GM06990 (cell line): ENCODE data around the gene RBM33.

Source experiments
- DNase-seq: peaks from one replicate; pipeline ENCODE4 v3.0.0-alpha.2; 2011; ENCODE audit not compliant: insufficient read length; ENCODE audit errors: extremely low read depth
- H3K27me3 ChIP-seq: replicated peaks from 2 replicates; pipeline ENCODE4 v1.6.0; 2011; ENCODE audit warnings: low read length; ENCODE audit not compliant: control insufficient read depth, insufficient read depth
- H3K36me3 ChIP-seq: 2 replicates; pipeline ENCODE4 v1.5.1; 2011; ENCODE audit warnings: low read length; ENCODE audit not compliant: control insufficient read depth, insufficient read depth
- H3K4me3 ChIP-seq: replicated peaks from 2 replicates; pipeline ENCODE4 v1.5.1; 2011; ENCODE audit warnings: low read depth, mild to moderate bottlenecking, control low read depth, low read length
- TF ChIP-seq, protein P1 (sequence below): IDR thresholded peaks from 2 replicates; pipeline ENCODE4 v1.5.1; 2011; ENCODE audit warnings: low read length, control low read depth, mild to moderate bottlenecking, inconsistent platforms; ENCODE audit not compliant: insufficient read depth, poor library complexity, severe bottlenecking

RBM33 gene

GRCh38 chr7:155643804-155644177 is 670 bp upstream of the RBM33 start:
- Histone ChIP-seq H3K4me3 (peak overlapping the region; percentile 98), H3K27me3 (no peaks in the 10 kb centered on the region), H3K36me3 (peaks cover 2% of the 10 kb centered on the region; the same call in 1 of the 2 replicates)
- no peak for DNase-seq
- TF ChIP-seq, protein P1, sequence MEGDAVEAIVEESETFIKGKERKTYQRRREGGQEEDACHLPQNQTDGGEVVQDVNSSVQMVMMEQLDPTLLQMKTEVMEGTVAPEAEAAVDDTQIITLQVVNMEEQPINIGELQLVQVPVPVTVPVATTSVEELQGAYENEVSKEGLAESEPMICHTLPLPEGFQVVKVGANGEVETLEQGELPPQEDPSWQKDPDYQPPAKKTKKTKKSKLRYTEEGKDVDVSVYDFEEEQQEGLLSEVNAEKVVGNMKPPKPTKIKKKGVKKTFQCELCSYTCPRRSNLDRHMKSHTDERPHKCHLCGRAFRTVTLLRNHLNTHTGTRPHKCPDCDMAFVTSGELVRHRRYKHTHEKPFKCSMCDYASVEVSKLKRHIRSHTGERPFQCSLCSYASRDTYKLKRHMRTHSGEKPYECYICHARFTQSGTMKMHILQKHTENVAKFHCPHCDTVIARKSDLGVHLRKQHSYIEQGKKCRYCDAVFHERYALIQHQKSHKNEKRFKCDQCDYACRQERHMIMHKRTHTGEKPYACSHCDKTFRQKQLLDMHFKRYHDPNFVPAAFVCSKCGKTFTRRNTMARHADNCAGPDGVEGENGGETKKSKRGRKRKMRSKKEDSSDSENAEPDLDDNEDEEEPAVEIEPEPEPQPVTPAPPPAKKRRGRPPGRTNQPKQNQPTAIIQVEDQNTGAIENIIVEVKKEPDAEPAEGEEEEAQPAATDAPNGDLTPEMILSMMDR, result no peak

DNA sequence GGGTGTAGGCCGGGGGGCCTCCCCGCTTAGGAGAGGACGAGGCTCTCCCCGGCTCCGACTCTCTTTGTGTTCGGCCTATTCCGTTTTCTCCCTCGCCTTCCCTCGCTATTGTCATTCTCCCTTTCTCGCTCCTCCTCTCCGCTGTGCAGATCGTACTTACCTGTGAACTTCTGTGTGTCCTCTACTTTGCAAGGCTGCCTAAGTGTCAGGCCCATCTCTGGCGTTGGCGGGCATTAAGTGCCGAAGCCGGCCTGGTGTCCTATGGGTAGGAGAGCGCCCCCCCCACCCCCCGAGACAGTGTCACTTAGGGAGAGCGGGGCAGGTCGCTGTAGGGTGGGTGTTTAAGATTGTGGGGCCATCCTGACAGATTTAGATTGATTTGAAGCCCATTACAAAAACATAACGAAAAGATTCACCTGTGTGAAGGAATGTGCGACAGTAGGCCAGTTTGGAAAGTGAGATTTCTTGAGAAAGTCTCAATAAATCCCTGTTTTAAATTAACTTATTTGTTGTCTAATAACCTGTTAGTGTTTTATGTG is 579 bp downstream of the RBM33 start:
- no peaks in the 10 kb centered on the region for H3K27me3 ChIP-seq
- TF ChIP-seq, protein P1, result peak; percentile 4
- peak overlapping the region; percentile 98 for H3K4me3 ChIP-seq
- peaks cover 2% of the 10 kb centered on the region; the same call in 1 of the 2 replicates for H3K36me3 ChIP-seq
- DNase-seq, result no peak

GRCh38 chr7:155645662-155646061 is 1.2 kb downstream of the RBM33 start:
- DNase-seq, result no peak
- Histone ChIP-seq H3K36me3 (peaks cover 2% of the 10 kb centered on the region; the same call in 1 of the 2 replicates), H3K4me3 (peak overlapping the region; percentile 98), H3K27me3 (no peaks in the 10 kb centered on the region)
- TF ChIP-seq, protein P1, result no peak

DNA sequence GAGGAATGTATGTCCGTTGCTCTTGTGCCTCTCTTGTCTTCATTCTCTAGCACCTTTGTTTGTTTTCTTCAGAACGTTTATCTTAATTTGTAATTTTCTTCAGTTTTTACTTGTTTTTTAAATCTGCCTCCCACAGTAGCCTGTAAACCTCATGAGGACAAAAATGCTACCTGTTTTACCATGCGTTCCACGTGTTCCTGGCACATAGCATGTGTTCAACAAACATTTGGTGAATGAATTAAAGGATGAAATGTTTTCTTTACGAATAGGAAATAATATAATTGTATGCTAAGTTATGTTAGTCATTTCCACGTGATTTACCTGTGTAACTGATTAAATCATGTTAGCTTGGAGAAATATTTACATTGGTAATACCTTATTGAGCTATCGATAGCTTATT is 2.2 kb downstream of the RBM33 start:
- Histone ChIP-seq H3K36me3 (peaks cover 2% of the 10 kb centered on the region; the same call in 1 of the 2 replicates), H3K4me3 (peak overlapping the region; percentile 98), H3K27me3 (no peaks in the 10 kb centered on the region)
- TF ChIP-seq, protein P1, result no peak
- DNase-seq, result no peak

GRCh38 chr7:155647302-155647701 is 2.8 kb downstream of the RBM33 start:
- no peaks in the 10 kb centered on the region; the same call in 1 of the 2 replicates for H3K36me3 ChIP-seq
- TF ChIP-seq, protein P1, result no peak
- DNase-seq, result no peak
- no peaks in the 10 kb centered on the region for H3K27me3 ChIP-seq
- no peak overlapping the region for H3K4me3 ChIP-seq

DNA sequence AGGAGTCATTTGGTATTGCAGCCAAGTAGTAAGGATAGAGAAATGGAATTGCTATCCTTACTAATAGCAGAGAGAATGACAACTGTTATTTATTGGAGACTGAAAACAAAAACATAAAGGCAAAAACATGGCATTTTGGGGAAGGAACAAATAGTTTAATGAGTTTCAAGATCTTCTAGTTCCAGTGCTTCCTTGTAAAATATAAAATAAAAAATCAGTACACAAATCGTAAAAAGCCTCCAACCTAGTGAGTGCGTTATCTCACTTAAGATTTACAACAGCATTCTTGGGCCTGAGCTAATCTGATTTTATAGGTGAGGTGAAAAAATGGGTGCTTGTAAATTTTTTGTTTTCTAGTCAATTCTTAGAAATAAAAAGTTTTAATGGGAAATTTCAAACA is 3.3 kb downstream of the RBM33 start:
- no peak overlapping the region for H3K4me3 ChIP-seq
- TF ChIP-seq, protein P1, result no peak
- no peaks in the 10 kb centered on the region for H3K27me3 ChIP-seq
- no peaks in the 10 kb centered on the region; the same call in 1 of the 2 replicates for H3K36me3 ChIP-seq
- no peak for DNase-seq
